Right renal pelvis (tissue), 4 donors: ENCODE results near the gene FUZ. TPM values are rescaled to one million over a fixed set of nuclear protein-coding genes. Genes with fewer than 3 reads are reported as not detected.

Source experiments
- DNase-seq, 4 donors: peaks; one replicate each; pipeline ENCODE4 v3.0.0-alpha.2; 2013; ENCODE audit warnings: low read depth in 4 of 4, low spot score in 3 of 4, missing footprints in 1 of 4
- polyA plus RNA-seq, 4 donors: library from polyadenylated mRNA; unstranded; fragments of 120-200 nt; gene quantifications; one replicate each; pipeline ENCODE4 v1.2.1, GENCODE V29; 2013; ENCODE audit not compliant: insufficient read length in 4 of 4

The FUZ gene
- polyA plus RNA-seq, 4 donors: 29.6 to 40.2 (median 31.7) TPM

GRCh38 chr19:49851456-49852259, 38.6 kb upstream of the FUZ start:
- DNase-seq: no peak

GRCh38 chr19:49850487-49851342, 37.6 kb upstream of the FUZ start, which contains the start of gene PTOV1:
TSS of gene PTOV1 (plus strand) at chr19:49851159.
- DNase-seq: peak; percentile 78 to 86 (median 82)

- DNase-seq: no peak
These were observed 37.1 kb upstream of the FUZ start for GRCh38 chr19:49850221-49850486.

- no peak for DNase-seq
These were observed 36.5 kb upstream of the FUZ start for GRCh38 chr19:49849433-49850220.

GRCh38 chr19:49848938-49849337, 35.8 kb upstream of the FUZ start:
- no peak for DNase-seq

- DNase-seq: no peak
These were observed 34.9 kb upstream of the FUZ start for GRCh38 chr19:49847731-49848696.

- DNase-seq: no peak
These were observed 33.3 kb upstream of the FUZ start for GRCh38 chr19:49846408-49846807.

- no peak for DNase-seq
These were observed 32.3 kb upstream of the FUZ start for GRCh38 chr19:49845414-49845813.

- no peak for DNase-seq
These were observed 31.3 kb upstream of the FUZ start for GRCh38 chr19:49844138-49845095.

- DNase-seq: no peak
These were observed 30.2 kb upstream of the FUZ start for GRCh38 chr19:49843265-49843664.

GRCh38 chr19:49840736-49841249, 27.7 kb upstream of the FUZ start:
- no peak for DNase-seq

GRCh38 chr19:49840321-49840720, 27.2 kb upstream of the FUZ start:
- no peak for DNase-seq

GRCh38 chr19:49839713-49840112, 26.6 kb upstream of the FUZ start:
- DNase-seq: no peak

- DNase-seq: no peak
These were observed 25.9 kb upstream of the FUZ start for GRCh38 chr19:49838885-49839588.

- no peak for DNase-seq
These were observed 24.3 kb upstream of the FUZ start for GRCh38 chr19:49837425-49837824.

- DNase-seq: no peak
These were observed 23.9 kb upstream of the FUZ start for GRCh38 chr19:49837009-49837310.

- DNase-seq: no peak
These were observed 23.3 kb upstream of the FUZ start for GRCh38 chr19:49836176-49837008.
